Sigmoid colon (tissue), 4 donors: Measurements from ENCODE around the gene MAN2A1.

Experiments used
- CTCF ChIP-seq, 4 experiments: fragments of 450-650 bp in 3 of 4; fragments of 200-600 bp in 1 of 4; IDR thresholded peaks; one replicate each; pipeline ENCODE4 v1.5.1; 2016 to 2019; ENCODE audit warnings: antibody characterized with exemption in 4 of 4, mild to moderate bottlenecking in 3 of 4, moderate library complexity in 2 of 4
- POLR2A ChIP-seq, 2 donors: fragments of 450-650 bp; IDR thresholded peaks; one replicate each; pipeline ENCODE4 v1.6.1; 2016; ENCODE audit warnings: antibody characterized with exemption in 2 of 2, mild to moderate bottlenecking in 2 of 2, moderate library complexity in 2 of 2
- POLR2AphosphoS5 ChIP-seq, 4 donors: sonication (generic); formaldehyde crosslinking; IDR thresholded peaks; one replicate each; pipeline ENCODE4 v1.6.1; 2017; ENCODE audit warnings: antibody characterized with exemption in 4 of 4

GRCh38 chr5:109759306-109759705 is 69.6 kb downstream of the MAN2A1 start:
- TF ChIP-seq CTCF (IDR thresholded peaks at IDR 0.05) (no peak), POLR2A (IDR thresholded peaks at IDR 0.05) (no peak), POLR2AphosphoS5 (IDR thresholded peaks at IDR 0.05) (no peak)
